WI38 (cell line): ENCODE measurements around the gene SLC13A4.

ENCODE experiments used
- H3K4me3 ChIP-seq: 2 replicates; pipeline ENCODE4 v1.5.1; 2011; ENCODE audit warnings: low read depth, mild to moderate bottlenecking, control low read depth, low read length
- TF ChIP-seq, protein P1 (sequence below): IDR thresholded peaks from 2 replicates; pipeline ENCODE4 v1.5.1; 2012; ENCODE audit warnings: low read depth, mild to moderate bottlenecking, control low read depth, low read length

SLC13A4 gene

DNA sequence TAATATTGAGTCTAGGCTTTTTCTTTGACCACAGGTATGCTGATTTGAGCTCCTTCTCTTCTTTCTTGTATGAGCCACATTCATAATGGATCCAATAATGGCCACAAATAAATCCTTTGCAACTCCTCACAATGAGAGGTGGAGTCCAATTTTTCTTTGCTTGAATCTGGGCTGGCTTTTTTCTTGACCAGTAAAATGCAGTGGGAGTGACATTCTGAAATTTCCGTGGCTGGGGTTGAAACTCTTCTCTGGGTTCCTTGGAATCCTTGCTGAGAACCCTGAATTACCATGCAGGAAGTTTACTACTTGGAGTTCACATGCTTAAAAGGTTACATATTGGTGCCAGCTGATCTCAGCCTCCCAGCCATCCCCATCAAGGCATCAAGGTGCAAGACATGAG lies 43.1 kb upstream of the SLC13A4 start:
- TF ChIP-seq, protein P1, sequence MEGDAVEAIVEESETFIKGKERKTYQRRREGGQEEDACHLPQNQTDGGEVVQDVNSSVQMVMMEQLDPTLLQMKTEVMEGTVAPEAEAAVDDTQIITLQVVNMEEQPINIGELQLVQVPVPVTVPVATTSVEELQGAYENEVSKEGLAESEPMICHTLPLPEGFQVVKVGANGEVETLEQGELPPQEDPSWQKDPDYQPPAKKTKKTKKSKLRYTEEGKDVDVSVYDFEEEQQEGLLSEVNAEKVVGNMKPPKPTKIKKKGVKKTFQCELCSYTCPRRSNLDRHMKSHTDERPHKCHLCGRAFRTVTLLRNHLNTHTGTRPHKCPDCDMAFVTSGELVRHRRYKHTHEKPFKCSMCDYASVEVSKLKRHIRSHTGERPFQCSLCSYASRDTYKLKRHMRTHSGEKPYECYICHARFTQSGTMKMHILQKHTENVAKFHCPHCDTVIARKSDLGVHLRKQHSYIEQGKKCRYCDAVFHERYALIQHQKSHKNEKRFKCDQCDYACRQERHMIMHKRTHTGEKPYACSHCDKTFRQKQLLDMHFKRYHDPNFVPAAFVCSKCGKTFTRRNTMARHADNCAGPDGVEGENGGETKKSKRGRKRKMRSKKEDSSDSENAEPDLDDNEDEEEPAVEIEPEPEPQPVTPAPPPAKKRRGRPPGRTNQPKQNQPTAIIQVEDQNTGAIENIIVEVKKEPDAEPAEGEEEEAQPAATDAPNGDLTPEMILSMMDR, result no peak
- H3K4me3 ChIP-seq, result no peak overlapping the region

DNA sequence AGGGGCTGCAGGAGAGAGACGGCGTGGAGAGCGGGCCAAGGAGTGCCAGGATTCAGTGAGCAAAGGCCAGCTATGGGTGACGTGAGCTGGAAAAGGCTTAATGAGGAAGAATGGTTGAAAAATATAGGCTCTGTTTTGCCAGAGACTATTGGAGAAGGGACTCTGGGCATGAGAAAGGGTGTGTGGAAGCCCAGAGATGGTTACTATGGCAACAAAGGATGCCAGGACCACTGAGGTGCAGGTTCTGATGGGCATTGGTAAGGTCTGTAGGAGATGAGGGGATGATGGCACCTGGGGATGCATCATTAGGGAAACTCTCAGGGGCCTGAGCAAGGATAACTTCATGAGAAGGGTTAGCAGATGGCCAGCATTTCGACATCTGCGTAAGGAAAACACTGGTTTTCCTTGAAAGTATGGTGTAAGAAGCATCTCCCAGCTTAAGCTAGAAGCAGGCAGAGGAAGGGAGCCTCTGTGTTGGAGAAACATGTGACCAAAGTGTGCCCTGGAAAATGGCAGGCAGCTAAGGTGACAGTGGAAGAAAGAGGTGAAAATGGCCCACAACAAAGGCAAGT lies 42.2 kb upstream of the SLC13A4 start:
- TF ChIP-seq, protein P1, result no peak
- no peak overlapping the region for H3K4me3 ChIP-seq

DNA sequence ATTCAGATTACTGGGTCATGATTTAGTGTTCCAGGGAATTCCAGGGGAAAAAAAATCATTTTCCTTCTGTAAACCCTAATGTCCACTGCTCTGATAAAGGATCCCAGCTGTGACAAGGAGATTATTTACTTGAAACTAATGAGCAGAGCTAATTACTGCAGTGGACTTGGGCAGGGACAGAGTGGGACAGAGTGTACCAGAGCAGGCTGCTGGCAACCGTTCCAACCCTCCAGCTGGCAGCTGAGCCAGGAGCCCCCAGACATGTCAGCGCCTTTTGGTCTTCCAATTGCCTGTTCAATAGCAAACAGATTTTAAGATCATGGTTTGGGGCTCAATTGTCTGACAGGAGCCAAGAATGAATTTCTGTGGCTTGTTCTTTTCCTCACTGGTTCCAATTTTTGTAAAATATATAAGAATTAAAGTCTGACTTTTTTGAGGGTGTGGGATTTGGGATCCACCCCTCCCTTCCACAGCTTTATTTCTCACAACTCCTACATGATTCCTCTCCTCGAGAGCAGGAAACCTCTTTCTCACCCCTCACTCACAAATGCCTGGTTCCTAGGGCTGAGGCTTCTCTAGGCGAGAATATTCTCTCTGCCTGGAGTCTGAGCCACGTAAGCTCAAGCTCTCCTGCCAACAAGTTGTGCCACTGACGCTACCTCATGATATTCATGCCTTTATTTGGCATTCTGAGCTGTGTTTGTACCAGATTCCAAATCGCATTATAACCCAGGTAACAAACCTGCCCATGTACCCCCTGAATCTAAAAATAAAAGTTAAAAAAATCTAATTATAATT lies 41.2 kb upstream of the SLC13A4 start:
- TF ChIP-seq, protein P1, result no peak
- no peak overlapping the region for H3K4me3 ChIP-seq

DNA sequence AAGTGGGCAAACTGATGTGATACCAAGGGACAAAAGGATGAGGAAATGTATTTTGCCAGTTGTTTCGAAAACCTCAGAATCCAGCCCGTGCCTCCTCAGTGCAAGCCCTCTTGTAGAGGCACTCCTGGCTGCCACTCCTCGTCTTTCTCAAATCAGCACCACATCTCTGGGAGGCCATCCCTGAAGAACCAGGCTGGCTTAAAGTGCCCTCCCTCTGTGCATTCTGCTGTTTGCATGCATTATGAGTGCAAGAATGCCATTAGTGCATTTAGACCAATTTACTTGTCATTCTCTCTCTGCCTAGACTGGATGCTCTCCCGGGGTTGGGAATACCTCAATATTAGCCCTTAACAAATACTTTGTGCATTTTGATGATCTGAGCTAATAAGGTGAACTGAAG lies 40.5 kb upstream of the SLC13A4 start:
- no peak overlapping the region for H3K4me3 ChIP-seq

DNA sequence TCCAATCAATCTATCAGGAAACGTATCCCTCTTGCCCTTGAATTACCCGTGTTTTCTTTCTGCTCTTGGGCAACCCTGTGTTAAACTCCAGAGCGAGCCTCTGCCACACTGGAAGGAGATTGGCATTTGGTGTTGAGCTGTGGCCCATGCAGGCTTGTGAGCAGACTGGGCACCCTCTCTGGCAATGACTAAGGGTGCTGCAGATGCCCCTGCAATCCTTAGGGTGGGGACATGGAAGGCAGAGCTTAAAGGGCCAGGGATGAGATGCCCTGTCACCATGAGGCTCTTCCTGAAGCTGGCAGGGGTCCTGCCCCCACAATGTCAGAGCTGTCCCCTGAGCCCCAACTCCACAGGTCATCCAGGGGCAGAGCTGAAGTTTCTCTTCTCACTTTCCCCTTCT lies 40.1 kb upstream of the SLC13A4 start:
- TF ChIP-seq, protein P1, result no peak
- no peak overlapping the region for H3K4me3 ChIP-seq

More for the DNA sequence above, 40.5 kb upstream of the SLC13A4 start:
- TF ChIP-seq, protein P1, result no peak

DNA sequence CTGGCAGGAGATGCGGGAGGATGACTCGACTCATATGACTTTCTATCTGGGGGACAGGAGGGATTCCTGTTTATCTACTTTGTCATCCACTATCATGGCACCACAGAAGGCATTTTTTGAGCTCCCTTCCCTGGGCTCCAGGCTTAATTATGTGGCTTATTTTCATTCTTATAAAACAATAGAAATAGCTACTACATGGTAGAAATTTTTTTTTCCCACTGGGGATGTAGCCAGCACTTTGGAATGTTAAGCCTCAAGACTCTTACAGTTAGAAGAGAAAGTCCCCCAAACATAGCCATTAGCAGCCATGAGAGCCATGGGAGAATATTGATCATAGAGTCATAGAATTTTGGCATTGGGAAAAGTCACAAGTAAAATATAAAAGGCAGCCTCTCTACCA lies 35.3 kb upstream of the SLC13A4 start:
- no peak overlapping the region for H3K4me3 ChIP-seq
- TF ChIP-seq, protein P1, result no peak

DNA sequence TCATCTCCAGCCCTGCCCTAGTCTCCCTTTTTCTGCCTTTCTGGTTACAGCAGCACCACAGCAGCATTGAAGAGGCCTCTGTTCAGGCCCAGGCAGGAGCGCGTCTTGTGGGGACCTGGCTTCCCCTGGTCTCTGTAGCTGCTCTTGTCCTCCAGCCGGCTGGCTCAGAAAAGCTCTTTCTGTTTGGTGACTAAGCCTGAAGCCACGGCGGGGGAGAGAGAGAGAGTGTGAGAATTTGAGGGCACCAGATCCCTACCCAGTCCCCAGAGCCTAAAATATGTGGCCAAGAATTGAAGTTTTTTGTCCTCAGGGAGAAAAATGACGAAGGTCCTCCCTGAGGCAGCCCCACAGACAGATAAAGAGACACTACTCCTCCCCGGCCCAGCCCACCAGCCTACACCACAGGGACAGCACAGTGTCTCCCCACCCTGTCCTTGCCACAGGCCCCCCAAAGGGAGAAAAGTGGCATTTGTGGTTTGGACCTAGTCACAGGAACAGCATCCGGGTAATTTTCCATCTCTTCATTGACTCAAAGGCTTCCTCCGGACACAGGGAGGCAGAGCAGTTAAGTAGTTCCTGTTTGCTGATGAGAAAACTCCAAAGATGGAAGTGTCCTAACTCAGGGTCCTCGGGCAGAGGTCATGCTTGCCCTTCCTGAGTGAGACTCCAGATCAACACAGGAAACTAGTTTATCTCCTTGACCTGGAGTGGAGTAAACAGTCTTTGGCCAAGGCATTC lies 33.9 kb upstream of the SLC13A4 start:
- TF ChIP-seq, protein P1, result no peak
- H3K4me3 ChIP-seq, result no peak overlapping the region
